Erythroblast (primary cell): ENCODE measurements around the gene TNNC1.

Experiments
- GATA1 ChIP-seq: IDR thresholded peaks from 2 replicates; pipeline ENCODE4 v1.6.1; 2011; ENCODE audit warnings: low read depth, mild to moderate bottlenecking, control low read depth, low read length, moderate library complexity
- POLR2A ChIP-seq: IDR thresholded peaks from 2 replicates; pipeline ENCODE4 v1.6.1; 2011; ENCODE audit warnings: mild to moderate bottlenecking, low read length

DNA sequence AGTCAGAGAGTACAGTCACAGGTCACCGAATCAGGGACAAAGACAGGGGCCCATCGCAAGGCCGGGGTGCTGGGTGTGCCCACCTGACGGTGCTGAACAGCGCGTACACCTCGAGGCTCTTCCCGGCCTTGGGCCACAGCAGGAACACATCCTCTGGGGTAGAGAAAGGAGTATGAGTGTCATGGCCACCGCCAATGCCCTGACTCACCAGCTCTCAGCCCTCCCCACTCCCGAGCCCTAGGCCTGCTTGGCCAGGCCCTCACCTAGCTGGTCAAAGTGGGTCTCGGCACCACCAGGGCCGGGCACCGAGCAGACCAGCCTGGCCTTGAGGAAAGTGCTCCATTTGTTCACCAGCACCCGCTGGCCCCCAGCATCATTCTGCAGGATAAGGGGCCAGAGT is 13.2 kb downstream of the TNNC1 start:
- TF ChIP-seq POLR2A = no peak
- TF ChIP-seq GATA1 = no peak
